WTC11 (cell line): ENCODE measurements around the gene ARGFX. TPM values are rescaled to one million over a fixed set of nuclear protein-coding genes. Genes with fewer than 3 reads are reported as not detected.

Source experiments
- ATAC-seq: fragments of 200-7000 bp; cut with Tn5 transposase; 2 replicates; pipeline ENCODE4 v1.10.0; 2021; ENCODE audit warnings: mild to moderate bottlenecking, moderate library complexity
- CTCF ChIA-PET: fragments of 300-600 bp; sonication (Branson Sonifier 250); formaldehyde crosslinking; loops from one replicate; lab custom pipeline; 2021; ENCODE audit warnings: antibody characterized with exemption; lab: Charles Lee
- POLR2A ChIA-PET: fragments of 350-600 bp; sonication (Branson Sonifier 250); formaldehyde crosslinking; loops from one replicate; lab custom pipeline; 2021; ENCODE audit warnings: antibody characterized with exemption; lab: Charles Lee
- DNase-seq: peaks from one replicate; pipeline ENCODE4 v3.0.0; 2021; ENCODE audit warnings: low spot score
- H3K27ac Mint-ChIP-seq: 2 replicates; pipeline ENCODE4 v1.8.0; 2021; ENCODE audit warnings: mixed read lengths
- H3K27me3 Mint-ChIP-seq: 2 replicates; pipeline ENCODE4 v1.8.0; 2021; ENCODE audit warnings: low read depth, mild to moderate bottlenecking, moderate library complexity, mixed read lengths
- H3K36me3 Mint-ChIP-seq: 2 replicates; pipeline ENCODE4 v1.8.0; 2021; ENCODE audit warnings: mixed read lengths
- H3K4me1 Mint-ChIP-seq: 2 replicates; pipeline ENCODE4 v1.8.0; 2022; ENCODE audit warnings: mixed read lengths
- H3K4me3 Mint-ChIP-seq: 2 replicates; pipeline ENCODE4 v1.8.0; 2021; ENCODE audit warnings: mild to moderate bottlenecking, moderate library complexity, mixed read lengths
- H3K9me3 Mint-ChIP-seq: 2 replicates; pipeline ENCODE4 v1.8.0; 2021; ENCODE audit warnings: mixed read lengths
- ELF4 ChIP-seq: sonication (generic); formaldehyde crosslinking; IDR thresholded peaks from 2 replicates; pipeline ENCODE4 v1.8.1; 2022; ENCODE audit warnings: low read depth, mild to moderate bottlenecking, moderate library complexity, missing genetic modification reagents
- EMX1 ChIP-seq: fragments of 250-450 bp; sonication (Bioruptor Pico); IDR thresholded peaks from 2 replicates; pipeline ENCODE4 v1.8.0; 2021; ENCODE audit warnings: mild to moderate bottlenecking
- MXD4 ChIP-seq: fragments of 250-450 bp; sonication (Bioruptor Pico); IDR thresholded peaks from 2 replicates; pipeline ENCODE4 v1.8.0; 2021; ENCODE audit warnings: mild to moderate bottlenecking, moderate library complexity, borderline replicate concordance
- RELA ChIP-seq: sonication (generic); formaldehyde crosslinking; IDR thresholded peaks from 2 replicates; pipeline ENCODE4 v1.8.1; 2022; ENCODE audit warnings: missing genetic modification reagents, mild to moderate bottlenecking, borderline replicate concordance
- SMAD3 ChIP-seq: sonication (generic); formaldehyde crosslinking; IDR thresholded peaks from 2 replicates; pipeline ENCODE4 v1.8.0; 2022; ENCODE audit warnings: missing genetic modification reagents, mild to moderate bottlenecking, borderline replicate concordance
- TEAD1 ChIP-seq: sonication (generic); formaldehyde crosslinking; IDR thresholded peaks from 2 replicates; pipeline ENCODE4 v1.8.0; 2022; ENCODE audit warnings: mild to moderate bottlenecking, missing genetic modification reagents
- TEAD4 ChIP-seq: sonication (generic); formaldehyde crosslinking; IDR thresholded peaks from 2 replicates; pipeline ENCODE4 v1.8.0; 2022; ENCODE audit warnings: mild to moderate bottlenecking, missing genetic modification reagents
- ZNF121 ChIP-seq: sonication (generic); formaldehyde crosslinking; IDR thresholded peaks from 2 replicates; pipeline ENCODE4 v1.8.0; 2023; ENCODE audit warnings: missing genetic modification reagents
- ZNF219 ChIP-seq: sonication (generic); formaldehyde crosslinking; IDR thresholded peaks from 2 replicates; pipeline ENCODE4 v1.8.0; 2023; ENCODE audit warnings: missing genetic modification reagents, mild to moderate bottlenecking, borderline replicate concordance
- ZNF317 ChIP-seq: sonication (generic); formaldehyde crosslinking; IDR thresholded peaks from 2 replicates; pipeline ENCODE4 v1.8.1; 2023; ENCODE audit warnings: low read depth, mild to moderate bottlenecking, moderate library complexity, missing genetic modification reagents, borderline replicate concordance
- total RNA-seq: library from RNA; stranded (reverse); gene quantifications from 3 replicates; pipeline ENCODE4 v1.2.3, GENCODE V29; 2021
- TF ChIP-seq, protein P1 (sequence below): sonication (generic); formaldehyde crosslinking; IDR thresholded peaks from 2 replicates; pipeline ENCODE4 v1.8.0; 2022; ENCODE audit warnings: missing genetic modification reagents
- TF ChIP-seq, protein P2 (sequence below): sonication (generic); formaldehyde crosslinking; IDR thresholded peaks from 2 replicates; pipeline ENCODE4 v1.8.0; 2023; ENCODE audit warnings: mild to moderate bottlenecking, missing genetic modification reagents
- TF ChIP-seq, protein P3 (sequence below): sonication (generic); formaldehyde crosslinking; IDR thresholded peaks from 2 replicates; pipeline ENCODE4 v1.8.1; 2022; ENCODE audit warnings: missing genetic modification reagents, borderline replicate concordance
- TF ChIP-seq, protein P4 (sequence below): fragments of 250-450 bp; sonication (Bioruptor Pico); IDR thresholded peaks from 2 replicates; pipeline ENCODE4 v1.8.0; 2021; ENCODE audit warnings: mild to moderate bottlenecking
- TF ChIP-seq, protein P5 (sequence below): fragments of 250-450 bp; sonication (Bioruptor Pico); IDR thresholded peaks from 2 replicates; pipeline ENCODE4 v1.9.0; 2021; ENCODE audit warnings: mild to moderate bottlenecking
- TF ChIP-seq, protein P6 (sequence below): sonication (generic); formaldehyde crosslinking; conservative IDR thresholded peaks from 2 replicates; pipeline ENCODE4 v1.8.1; 2022; ENCODE audit warnings: mild to moderate bottlenecking, missing genetic modification reagents
- TF ChIP-seq, protein P7 (sequence below): sonication (generic); formaldehyde crosslinking; IDR thresholded peaks from 2 replicates; pipeline ENCODE4 v1.8.1; 2022; ENCODE audit warnings: low read depth, mild to moderate bottlenecking, moderate library complexity, missing genetic modification reagents, borderline replicate concordance
- TF ChIP-seq, protein P8 (sequence below): sonication (generic); formaldehyde crosslinking; IDR thresholded peaks from 2 replicates; pipeline ENCODE4 v1.8.0; 2022; ENCODE audit warnings: mild to moderate bottlenecking, missing genetic modification reagents
- TF ChIP-seq, protein P9 (sequence below): sonication (generic); formaldehyde crosslinking; IDR thresholded peaks from 2 replicates; pipeline ENCODE4 v1.8.0; 2022; ENCODE audit warnings: mild to moderate bottlenecking, missing genetic modification reagents

ARGFX gene
- total RNA-seq, 1 experiment from 2014 or later, result not detected

DNA sequence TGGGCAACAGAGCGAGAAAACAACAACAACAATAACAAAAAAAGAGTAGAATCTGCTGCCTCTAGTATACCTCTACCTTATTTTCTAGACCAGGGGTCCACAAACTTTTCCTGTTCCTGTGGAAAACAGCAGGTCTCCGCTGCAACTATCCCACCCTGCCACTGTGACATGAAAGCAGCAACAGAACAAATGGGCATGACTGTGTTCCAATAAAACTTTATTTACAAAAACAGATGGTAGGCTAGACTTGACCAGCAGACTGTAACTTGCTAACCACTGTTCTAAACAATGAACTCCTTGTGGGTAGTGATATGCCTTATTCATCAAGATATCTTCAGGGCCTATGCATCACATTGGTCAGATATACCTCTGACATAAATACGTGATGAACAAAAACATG, 47.2 kb upstream of the ARGFX start:
- Mint-ChIP-seq H3K27me3 (no peaks in the 10 kb centered on the region), H3K4me3 (no peak overlapping the region), H3K9me3 (no peaks in the 10 kb centered on the region), H3K4me1 (no peaks in the 10 kb centered on the region), H3K36me3 (peaks cover 37% of the 10 kb centered on the region), H3K27ac (no peak overlapping the region)
- ChIA-PET POLR2A (no interaction called here), CTCF (no interaction called here)
- ATAC-seq (no peak), DNase-seq (no peak)
- TF ChIP-seq, protein P1, sequence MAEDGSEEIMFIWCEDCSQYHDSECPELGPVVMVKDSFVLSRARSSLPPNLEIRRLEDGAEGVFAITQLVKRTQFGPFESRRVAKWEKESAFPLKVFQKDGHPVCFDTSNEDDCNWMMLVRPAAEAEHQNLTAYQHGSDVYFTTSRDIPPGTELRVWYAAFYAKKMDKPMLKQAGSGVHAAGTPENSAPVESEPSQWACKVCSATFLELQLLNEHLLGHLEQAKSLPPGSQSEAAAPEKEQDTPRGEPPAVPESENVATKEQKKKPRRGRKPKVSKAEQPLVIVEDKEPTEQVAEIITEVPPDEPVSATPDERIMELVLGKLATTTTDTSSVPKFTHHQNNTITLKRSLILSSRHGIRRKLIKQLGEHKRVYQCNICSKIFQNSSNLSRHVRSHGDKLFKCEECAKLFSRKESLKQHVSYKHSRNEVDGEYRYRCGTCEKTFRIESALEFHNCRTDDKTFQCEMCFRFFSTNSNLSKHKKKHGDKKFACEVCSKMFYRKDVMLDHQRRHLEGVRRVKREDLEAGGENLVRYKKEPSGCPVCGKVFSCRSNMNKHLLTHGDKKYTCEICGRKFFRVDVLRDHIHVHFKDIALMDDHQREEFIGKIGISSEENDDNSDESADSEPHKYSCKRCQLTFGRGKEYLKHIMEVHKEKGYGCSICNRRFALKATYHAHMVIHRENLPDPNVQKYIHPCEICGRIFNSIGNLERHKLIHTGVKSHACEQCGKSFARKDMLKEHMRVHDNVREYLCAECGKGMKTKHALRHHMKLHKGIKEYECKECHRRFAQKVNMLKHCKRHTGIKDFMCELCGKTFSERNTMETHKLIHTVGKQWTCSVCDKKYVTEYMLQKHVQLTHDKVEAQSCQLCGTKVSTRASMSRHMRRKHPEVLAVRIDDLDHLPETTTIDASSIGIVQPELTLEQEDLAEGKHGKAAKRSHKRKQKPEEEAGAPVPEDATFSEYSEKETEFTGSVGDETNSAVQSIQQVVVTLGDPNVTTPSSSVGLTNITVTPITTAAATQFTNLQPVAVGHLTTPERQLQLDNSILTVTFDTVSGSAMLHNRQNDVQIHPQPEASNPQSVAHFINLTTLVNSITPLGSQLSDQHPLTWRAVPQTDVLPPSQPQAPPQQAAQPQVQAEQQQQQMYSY (CRISPR knock-in tag), result no peak
- TF ChIP-seq, protein P2, sequence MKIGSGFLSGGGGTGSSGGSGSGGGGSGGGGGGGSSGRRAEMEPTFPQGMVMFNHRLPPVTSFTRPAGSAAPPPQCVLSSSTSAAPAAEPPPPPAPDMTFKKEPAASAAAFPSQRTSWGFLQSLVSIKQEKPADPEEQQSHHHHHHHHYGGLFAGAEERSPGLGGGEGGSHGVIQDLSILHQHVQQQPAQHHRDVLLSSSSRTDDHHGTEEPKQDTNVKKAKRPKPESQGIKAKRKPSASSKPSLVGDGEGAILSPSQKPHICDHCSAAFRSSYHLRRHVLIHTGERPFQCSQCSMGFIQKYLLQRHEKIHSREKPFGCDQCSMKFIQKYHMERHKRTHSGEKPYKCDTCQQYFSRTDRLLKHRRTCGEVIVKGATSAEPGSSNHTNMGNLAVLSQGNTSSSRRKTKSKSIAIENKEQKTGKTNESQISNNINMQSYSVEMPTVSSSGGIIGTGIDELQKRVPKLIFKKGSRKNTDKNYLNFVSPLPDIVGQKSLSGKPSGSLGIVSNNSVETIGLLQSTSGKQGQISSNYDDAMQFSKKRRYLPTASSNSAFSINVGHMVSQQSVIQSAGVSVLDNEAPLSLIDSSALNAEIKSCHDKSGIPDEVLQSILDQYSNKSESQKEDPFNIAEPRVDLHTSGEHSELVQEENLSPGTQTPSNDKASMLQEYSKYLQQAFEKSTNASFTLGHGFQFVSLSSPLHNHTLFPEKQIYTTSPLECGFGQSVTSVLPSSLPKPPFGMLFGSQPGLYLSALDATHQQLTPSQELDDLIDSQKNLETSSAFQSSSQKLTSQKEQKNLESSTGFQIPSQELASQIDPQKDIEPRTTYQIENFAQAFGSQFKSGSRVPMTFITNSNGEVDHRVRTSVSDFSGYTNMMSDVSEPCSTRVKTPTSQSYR, result no peak
- TF ChIP-seq SMAD3 (CRISPR knock-in tag) (no peak), TEAD4 (CRISPR knock-in tag) (no peak), MXD4 (no peak)
- TF ChIP-seq, protein P3, sequence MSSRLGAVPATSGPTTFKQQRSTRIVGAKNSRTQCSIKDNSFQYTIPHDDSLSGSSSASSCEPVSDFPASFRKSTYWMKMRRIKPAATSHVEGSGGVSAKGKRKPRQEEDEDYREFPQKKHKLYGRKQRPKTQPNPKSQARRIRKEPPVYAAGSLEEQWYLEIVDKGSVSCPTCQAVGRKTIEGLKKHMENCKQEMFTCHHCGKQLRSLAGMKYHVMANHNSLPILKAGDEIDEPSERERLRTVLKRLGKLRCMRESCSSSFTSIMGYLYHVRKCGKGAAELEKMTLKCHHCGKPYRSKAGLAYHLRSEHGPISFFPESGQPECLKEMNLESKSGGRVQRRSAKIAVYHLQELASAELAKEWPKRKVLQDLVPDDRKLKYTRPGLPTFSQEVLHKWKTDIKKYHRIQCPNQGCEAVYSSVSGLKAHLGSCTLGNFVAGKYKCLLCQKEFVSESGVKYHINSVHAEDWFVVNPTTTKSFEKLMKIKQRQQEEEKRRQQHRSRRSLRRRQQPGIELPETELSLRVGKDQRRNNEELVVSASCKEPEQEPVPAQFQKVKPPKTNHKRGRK (CRISPR knock-in tag), result no peak
- TF ChIP-seq, protein P4, sequence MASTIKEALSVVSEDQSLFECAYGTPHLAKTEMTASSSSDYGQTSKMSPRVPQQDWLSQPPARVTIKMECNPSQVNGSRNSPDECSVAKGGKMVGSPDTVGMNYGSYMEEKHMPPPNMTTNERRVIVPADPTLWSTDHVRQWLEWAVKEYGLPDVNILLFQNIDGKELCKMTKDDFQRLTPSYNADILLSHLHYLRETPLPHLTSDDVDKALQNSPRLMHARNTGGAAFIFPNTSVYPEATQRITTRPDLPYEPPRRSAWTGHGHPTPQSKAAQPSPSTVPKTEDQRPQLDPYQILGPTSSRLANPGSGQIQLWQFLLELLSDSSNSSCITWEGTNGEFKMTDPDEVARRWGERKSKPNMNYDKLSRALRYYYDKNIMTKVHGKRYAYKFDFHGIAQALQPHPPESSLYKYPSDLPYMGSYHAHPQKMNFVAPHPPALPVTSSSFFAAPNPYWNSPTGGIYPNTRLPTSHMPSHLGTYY (CRISPR knock-in tag), result no peak

DNA sequence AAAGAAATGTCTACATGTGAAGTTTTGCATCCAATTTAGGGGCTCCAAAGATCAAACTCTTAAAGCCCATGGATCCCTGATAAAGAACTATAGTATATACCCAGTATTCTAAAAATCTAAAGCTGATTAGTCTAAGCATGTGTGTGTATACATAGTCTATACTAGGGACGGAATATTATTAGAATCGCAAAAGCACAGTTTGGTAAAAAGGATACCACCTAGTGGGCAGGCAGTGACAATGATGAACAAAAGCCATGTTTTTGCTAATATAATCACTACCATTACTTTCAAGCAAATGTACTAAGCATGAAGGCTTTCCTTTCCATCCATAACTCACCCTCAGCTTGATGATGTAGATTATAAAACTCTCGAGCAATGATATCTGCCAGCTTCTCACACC, 38.4 kb upstream of the ARGFX start:
- Mint-ChIP-seq H3K9me3 (no peaks in the 10 kb centered on the region), H3K4me1 (no peaks in the 10 kb centered on the region), H3K4me3 (no peak overlapping the region), H3K27me3 (no peaks in the 10 kb centered on the region), H3K27ac (no peak overlapping the region), H3K36me3 (peaks cover 50% of the 10 kb centered on the region)
- POLR2A ChIA-PET, result no interaction called here
- ATAC-seq (no peak), DNase-seq (no peak)
- CTCF ChIA-PET, result no interaction called here
- TF ChIP-seq, protein P5, sequence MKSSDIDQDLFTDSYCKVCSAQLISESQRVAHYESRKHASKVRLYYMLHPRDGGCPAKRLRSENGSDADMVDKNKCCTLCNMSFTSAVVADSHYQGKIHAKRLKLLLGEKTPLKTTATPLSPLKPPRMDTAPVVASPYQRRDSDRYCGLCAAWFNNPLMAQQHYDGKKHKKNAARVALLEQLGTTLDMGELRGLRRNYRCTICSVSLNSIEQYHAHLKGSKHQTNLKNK (CRISPR knock-in tag), result no peak
- TF ChIP-seq TEAD1 (no peak), RELA (CRISPR knock-in tag) (no peak), ELF4 (CRISPR knock-in tag) (no peak), ZNF317 (CRISPR knock-in tag) (no peak), TEAD4 (CRISPR knock-in tag) (no peak), ZNF219 (no peak), ZNF121 (CRISPR knock-in tag) (no peak), EMX1 (CRISPR knock-in tag) (no peak), SMAD3 (CRISPR knock-in tag) (no peak)
- TF ChIP-seq, protein P6, sequence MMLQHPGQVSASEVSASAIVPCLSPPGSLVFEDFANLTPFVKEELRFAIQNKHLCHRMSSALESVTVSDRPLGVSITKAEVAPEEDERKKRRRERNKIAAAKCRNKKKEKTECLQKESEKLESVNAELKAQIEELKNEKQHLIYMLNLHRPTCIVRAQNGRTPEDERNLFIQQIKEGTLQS (CRISPR knock-in tag), result no peak
- TF ChIP-seq, protein P7, sequence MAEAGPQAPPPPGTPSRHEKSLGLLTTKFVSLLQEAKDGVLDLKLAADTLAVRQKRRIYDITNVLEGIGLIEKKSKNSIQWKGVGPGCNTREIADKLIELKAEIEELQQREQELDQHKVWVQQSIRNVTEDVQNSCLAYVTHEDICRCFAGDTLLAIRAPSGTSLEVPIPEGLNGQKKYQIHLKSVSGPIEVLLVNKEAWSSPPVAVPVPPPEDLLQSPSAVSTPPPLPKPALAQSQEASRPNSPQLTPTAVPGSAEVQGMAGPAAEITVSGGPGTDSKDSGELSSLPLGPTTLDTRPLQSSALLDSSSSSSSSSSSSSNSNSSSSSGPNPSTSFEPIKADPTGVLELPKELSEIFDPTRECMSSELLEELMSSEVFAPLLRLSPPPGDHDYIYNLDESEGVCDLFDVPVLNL (CRISPR knock-in tag), result no peak
- TF ChIP-seq, protein P8, sequence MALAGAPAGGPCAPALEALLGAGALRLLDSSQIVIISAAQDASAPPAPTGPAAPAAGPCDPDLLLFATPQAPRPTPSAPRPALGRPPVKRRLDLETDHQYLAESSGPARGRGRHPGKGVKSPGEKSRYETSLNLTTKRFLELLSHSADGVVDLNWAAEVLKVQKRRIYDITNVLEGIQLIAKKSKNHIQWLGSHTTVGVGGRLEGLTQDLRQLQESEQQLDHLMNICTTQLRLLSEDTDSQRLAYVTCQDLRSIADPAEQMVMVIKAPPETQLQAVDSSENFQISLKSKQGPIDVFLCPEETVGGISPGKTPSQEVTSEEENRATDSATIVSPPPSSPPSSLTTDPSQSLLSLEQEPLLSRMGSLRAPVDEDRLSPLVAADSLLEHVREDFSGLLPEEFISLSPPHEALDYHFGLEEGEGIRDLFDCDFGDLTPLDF, result no peak
- TF ChIP-seq, protein P9, sequence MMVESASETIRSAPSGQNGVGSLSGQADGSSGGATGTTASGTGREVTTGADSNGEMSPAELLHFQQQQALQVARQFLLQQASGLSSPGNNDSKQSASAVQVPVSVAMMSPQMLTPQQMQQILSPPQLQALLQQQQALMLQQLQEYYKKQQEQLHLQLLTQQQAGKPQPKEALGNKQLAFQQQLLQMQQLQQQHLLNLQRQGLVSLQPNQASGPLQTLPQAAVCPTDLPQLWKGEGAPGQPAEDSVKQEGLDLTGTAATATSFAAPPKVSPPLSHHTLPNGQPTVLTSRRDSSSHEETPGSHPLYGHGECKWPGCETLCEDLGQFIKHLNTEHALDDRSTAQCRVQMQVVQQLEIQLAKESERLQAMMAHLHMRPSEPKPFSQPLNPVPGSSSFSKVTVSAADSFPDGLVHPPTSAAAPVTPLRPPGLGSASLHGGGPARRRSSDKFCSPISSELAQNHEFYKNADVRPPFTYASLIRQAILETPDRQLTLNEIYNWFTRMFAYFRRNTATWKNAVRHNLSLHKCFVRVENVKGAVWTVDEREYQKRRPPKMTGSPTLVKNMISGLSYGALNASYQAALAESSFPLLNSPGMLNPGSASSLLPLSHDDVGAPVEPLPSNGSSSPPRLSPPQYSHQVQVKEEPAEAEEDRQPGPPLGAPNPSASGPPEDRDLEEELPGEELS (CRISPR knock-in tag), result no peak
